Prostate gland (tissue), 1 donor: ENCODE measurements around the gene GIPC2.

Experiments used
- POLR2A ChIP-seq: fragments of 450-650 bp; IDR thresholded peaks from one replicate; pipeline ENCODE4 v1.6.1; 2016; ENCODE audit warnings: antibody characterized with exemption, mild to moderate bottlenecking
- POLR2AphosphoS5 ChIP-seq: sonication (generic); formaldehyde crosslinking; IDR thresholded peaks from one replicate; pipeline ENCODE4 v1.6.1; 2017; ENCODE audit warnings: antibody characterized with exemption

DNA sequence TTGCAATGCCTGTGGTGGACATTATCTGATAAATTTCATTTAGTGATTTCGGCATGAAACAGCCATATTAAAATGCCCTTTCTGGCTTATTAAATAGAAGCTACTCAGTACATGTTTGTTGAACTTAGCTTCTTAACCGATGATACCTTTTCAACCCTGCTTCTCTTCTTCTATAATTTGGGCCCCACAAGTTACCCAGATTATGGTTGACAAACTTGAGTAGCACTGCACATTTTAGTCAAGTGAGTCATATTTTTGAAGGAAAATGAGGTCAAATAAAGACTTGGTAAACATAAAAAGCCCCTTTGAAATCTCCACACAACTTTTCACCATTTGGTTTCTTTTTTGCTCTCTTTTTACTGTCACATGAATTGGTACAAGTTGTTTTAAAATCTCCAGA is 33.8 kb downstream of the GIPC2 start:
- TF ChIP-seq POLR2A = no peak
- TF ChIP-seq POLR2AphosphoS5 = no peak
